WERI-Rb-1 (cell line): ENCODE measurements around the gene PADI2.

Source experiments
- DNase-seq: peaks from one replicate; pipeline ENCODE4 v3.0.0-alpha.2; 2020
- H3K27ac ChIP-seq: fragments of 250-450 bp; sonication (Bioruptor Pico); 2 replicates; pipeline ENCODE4 v1.5.1; 2020; ENCODE audit warnings: mild to moderate bottlenecking, moderate library complexity
- H3K27me3 ChIP-seq: fragments of 250-450 bp; sonication (Bioruptor Pico); 2 replicates; pipeline ENCODE4 v1.5.1; 2021; ENCODE audit warnings: mild to moderate bottlenecking, low read depth, moderate library complexity; ENCODE audit not compliant: insufficient read depth, severe bottlenecking
- H3K36me3 ChIP-seq: fragments of 250-450 bp; sonication (Bioruptor Pico); 2 replicates; pipeline ENCODE4 v1.5.1; 2020; ENCODE audit warnings: mild to moderate bottlenecking, moderate library complexity
- H3K4me3 ChIP-seq: 2 replicates; pipeline ENCODE4 v1.5.1; 2011; ENCODE audit warnings: low read depth, mild to moderate bottlenecking, control low read depth, low read length
- H3K9me3 ChIP-seq: fragments of 250-450 bp; sonication (Bioruptor Pico); 2 replicates; pipeline ENCODE4 v1.5.1; 2021; ENCODE audit warnings: mild to moderate bottlenecking, moderate library complexity; ENCODE audit not compliant: severe bottlenecking
- CTCF ChIP-seq: IDR thresholded peaks from 2 replicates; pipeline ENCODE4 v1.5.1; 2011; ENCODE audit warnings: low read depth, mild to moderate bottlenecking, control low read depth, inconsistent platforms, low read length

The PADI2 gene

DNA sequence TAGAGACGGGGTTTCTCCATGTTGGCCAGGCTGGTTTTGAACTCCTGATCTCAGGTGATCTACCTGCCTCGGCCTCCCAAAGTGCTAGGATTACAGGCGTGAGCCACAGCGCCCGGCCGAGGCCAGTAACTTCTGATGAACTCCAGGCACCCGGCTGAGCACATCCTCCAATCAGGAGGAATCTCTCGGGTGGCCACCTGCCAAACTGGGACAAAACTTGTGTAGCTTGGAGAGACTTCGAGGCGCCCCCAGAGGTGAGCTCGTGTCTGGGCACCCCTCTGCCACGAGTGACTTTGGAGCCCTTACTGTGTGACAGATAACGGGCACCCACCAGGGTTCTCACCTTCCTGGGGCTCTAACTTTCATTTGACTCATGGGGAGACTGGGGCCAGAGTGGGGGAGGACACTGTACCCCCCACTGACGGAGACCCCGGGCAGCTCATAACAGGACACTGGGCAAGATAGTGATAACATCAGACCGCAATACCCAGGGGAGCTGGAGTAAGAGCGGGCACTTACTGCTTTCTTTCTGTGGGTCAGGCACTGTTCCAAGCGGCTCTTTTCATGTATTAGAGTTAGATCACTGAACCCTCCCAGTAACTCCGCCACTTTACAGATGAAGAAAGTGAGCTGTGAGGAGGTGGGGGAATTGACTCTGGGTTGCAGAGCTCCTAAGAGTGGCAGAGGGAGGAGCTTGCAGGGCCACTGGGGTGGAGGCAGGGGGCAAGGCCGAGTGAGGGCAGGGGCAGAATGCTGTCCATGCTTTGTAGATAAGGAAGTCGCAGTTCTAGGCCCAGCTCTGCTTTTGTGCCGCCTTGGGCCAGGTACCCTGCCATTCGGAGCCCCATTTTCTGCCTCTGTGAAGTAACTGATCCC lies 1.9 kb upstream of the PADI2 start:
- DNase-seq: no peak
- no peaks in the 10 kb centered on the region for H3K9me3 ChIP-seq
- TF ChIP-seq CTCF: no peak
- no peaks in the 10 kb centered on the region for H3K36me3 ChIP-seq
- no peak overlapping the region for H3K4me3 ChIP-seq
- H3K27me3 ChIP-seq: no peaks in the 10 kb centered on the region
- H3K27ac ChIP-seq: peak overlapping the region; percentile 65; the same call in 1 of the 2 replicates

- DNase-seq: no peak
- Histone ChIP-seq H3K27ac (no peak overlapping the region), H3K4me3 (no peak overlapping the region), H3K36me3 (no peaks in the 10 kb centered on the region), H3K9me3 (no peaks in the 10 kb centered on the region), H3K27me3 (no peaks in the 10 kb centered on the region)
- no peak for TF ChIP-seq CTCF
These were observed 1.2 kb upstream of the PADI2 start for GRCh38 chr1:17120481-17120877.

- no peaks in the 10 kb centered on the region for H3K27me3 ChIP-seq
- H3K36me3 ChIP-seq: no peaks in the 10 kb centered on the region
- H3K9me3 ChIP-seq: no peaks in the 10 kb centered on the region
- no peak overlapping the region for H3K4me3 ChIP-seq
- TF ChIP-seq CTCF: no peak
- H3K27ac ChIP-seq: no peak overlapping the region
- DNase-seq: peak; percentile 52
These were observed 676 bp upstream of the PADI2 start for GRCh38 chr1:17119773-17120480.

DNA sequence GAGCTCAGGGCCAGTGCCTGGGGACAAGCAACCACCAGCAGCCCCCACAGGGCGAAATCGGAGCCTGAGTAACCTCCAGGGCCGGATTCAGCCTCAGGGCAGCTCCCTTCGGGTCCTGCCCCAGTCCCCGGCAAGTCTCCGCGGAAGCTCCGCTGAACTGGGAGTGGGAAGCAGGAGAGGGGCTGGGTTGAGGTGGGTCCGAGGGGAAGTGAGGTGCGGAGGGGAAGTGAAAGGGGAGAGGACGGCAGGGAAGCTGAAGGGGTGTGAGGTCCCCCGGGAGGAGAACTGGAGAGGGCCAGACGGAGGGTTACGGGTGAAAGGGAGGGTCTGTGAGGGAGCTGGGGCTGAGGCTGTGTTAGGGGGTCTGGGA lies 560 bp downstream of the PADI2 start:
- DNase-seq: no peak
- no peaks in the 10 kb centered on the region for H3K36me3 ChIP-seq
- no peaks in the 10 kb centered on the region for H3K9me3 ChIP-seq
- H3K4me3 ChIP-seq: no peak overlapping the region
- no peak for TF ChIP-seq CTCF
- no peak overlapping the region for H3K27ac ChIP-seq
- no peaks in the 10 kb centered on the region for H3K27me3 ChIP-seq

GRCh38 chr1:17118268-17118667 lies 983 bp downstream of the PADI2 start:
- H3K9me3 ChIP-seq: no peaks in the 10 kb centered on the region
- no peak overlapping the region for H3K4me3 ChIP-seq
- H3K36me3 ChIP-seq: no peaks in the 10 kb centered on the region
- H3K27me3 ChIP-seq: no peaks in the 10 kb centered on the region
- no peak for TF ChIP-seq CTCF
- DNase-seq: no peak
- H3K27ac ChIP-seq: no peak overlapping the region
